HCT116 (cell line): Measurements from ENCODE around the gene PDE4D. TPM values are rescaled to one million over a fixed set of nuclear protein-coding genes. Genes with fewer than 3 reads are reported as not detected.

Experiments
- ATAC-seq: fragments of 200-7000 bp; cut with Tn5 transposase; 2 replicates; pipeline ENCODE4 v1.9.1; 2020; ENCODE audit warnings: mild to moderate bottlenecking, moderate library complexity
- BruUV-seq: library from RNA; stranded (reverse); fragments of 400-500 nt; replicated peaks from 2 replicates; lab custom pipeline; 2021; lab: Mats Ljungman, UMichigan
- CTCF ChIA-PET: fragments of 300-600 bp; sonication (Branson Sonifier 250); formaldehyde crosslinking; loops from one replicate; lab custom pipeline; 2021; ENCODE audit warnings: antibody characterized with exemption; lab: Charles Lee
- POLR2A ChIA-PET: fragments of 300-600, 350-600 bp; sonication (Branson Sonifier 250); formaldehyde crosslinking; loops from one replicate; lab custom pipeline; 2021; ENCODE audit warnings: antibody characterized with exemption; lab: Charles Lee
- RAD21 ChIA-PET, 2 experiments: fragments of 300-600 bp; sonication (Branson Sonifier 250); formaldehyde crosslinking; loops; one replicate each; lab custom pipeline; 2023; ENCODE audit warnings: low total read pairs in 2 of 2; ENCODE audit not compliant: uncharacterized antibody in 2 of 2, unreplicated experiment in 2 of 2, low non-redundant PET in 1 of 2; lab: Charles Lee
- DNase-seq: peaks from one replicate; pipeline ENCODE4 v3.0.0-alpha.2; 2010; ENCODE audit warnings: low read depth, low spot score
- H2AFZ ChIP-seq: fragments of 200-600 bp; shearing (Covaris generic), sonication (generic); 2 replicates; pipeline ENCODE4 v1.6.1; 2017; ENCODE audit warnings: low read depth, mixed run types, mixed read lengths, antibody characterized with exemption, low read length; ENCODE audit not compliant: poor library complexity, severe bottlenecking
- H3K27ac ChIP-seq: 2 replicates; pipeline ENCODE4 v1.5.1; 2012; ENCODE audit warnings: low read depth, low read length
- H3K27me3 ChIP-seq: fragments of 200-600 bp; sonication (generic); 2 replicates; pipeline ENCODE4 v1.6.1; 2016; ENCODE audit warnings: mixed run types, low read length, mixed read lengths; ENCODE audit not compliant: insufficient read depth
- H3K36me3 ChIP-seq, 2 experiments: fragments of 200-500 bp in 1 of 2; fragments of 200-600 bp in 1 of 2; sonication (Bioruptor generic) in 1 of 2; sonication (generic) in 1 of 2; 2 replicates each; pipeline versions ENCODE4 v1.5.1 to v1.6.1; 2014 to 2016; ENCODE audit warnings: low read length in 2 of 2, inconsistent platforms in 1 of 2, mixed read lengths in 1 of 2, mixed run types in 1 of 2; ENCODE audit not compliant: insufficient read depth in 2 of 2, control insufficient read depth in 1 of 2
- H3K4me1 ChIP-seq, 2 experiments: fragments of 200-600 bp in 1 of 2; sonication (generic) in 1 of 2; 2 replicates each; pipeline versions ENCODE4 v1.5.1 to v1.6.1; 2012 to 2017; ENCODE audit warnings: low read length in 2 of 2, inconsistent platforms in 1 of 2, mild to moderate bottlenecking in 1 of 2, mixed read lengths in 1 of 2, mixed run types in 1 of 2, moderate library complexity in 1 of 2; ENCODE audit not compliant: insufficient read depth in 2 of 2, control insufficient read depth in 1 of 2
- H3K4me2 ChIP-seq: fragments of 200-600 bp; sonication (generic); 2 replicates; pipeline ENCODE4 v1.6.1; 2017; ENCODE audit warnings: mixed run types, low read length, mixed read lengths
- H3K4me3 ChIP-seq, 2 experiments: fragments of 200-600 bp in 1 of 2; sonication (generic) in 1 of 2; replicated peaks in 1 of 2; 2 replicates each; pipeline ENCODE4 v1.5.1; 2011 to 2016; ENCODE audit warnings: low read length in 2 of 2, control low read depth in 1 of 2, low read depth in 1 of 2, mild to moderate bottlenecking in 1 of 2, mixed read lengths in 1 of 2, mixed run types in 1 of 2
- H3K79me2 ChIP-seq: fragments of 200-600 bp; sonication (generic); 2 replicates; pipeline ENCODE4 v1.6.1; 2017; ENCODE audit warnings: mild to moderate bottlenecking, mixed run types, low read length, moderate library complexity, mixed read lengths; ENCODE audit not compliant: insufficient read depth
- H3K9ac ChIP-seq: fragments of 200-600 bp; sonication (generic); 2 replicates; pipeline ENCODE4 v1.6.1; 2016; ENCODE audit warnings: low read length, mixed read lengths
- H3K9me2 ChIP-seq: fragments of 200-600 bp; sonication (generic), shearing (Covaris generic); 2 replicates; pipeline ENCODE4 v1.6.1; 2017; ENCODE audit warnings: mixed run types, mild to moderate bottlenecking, moderate library complexity; ENCODE audit not compliant: insufficient read depth
- H3K9me3 ChIP-seq, 2 experiments: fragments of 200-500 bp in 1 of 2; fragments of 200-600 bp in 1 of 2; sonication (Bioruptor generic) in 1 of 2; sonication (generic) in 1 of 2; 2 replicates each; pipeline ENCODE4 v1.6.1; 2014 to 2017; ENCODE audit warnings: low read length in 2 of 2, mixed read lengths in 2 of 2, inconsistent platforms in 1 of 2, low read depth in 1 of 2, mild to moderate bottlenecking in 1 of 2, mixed run types in 1 of 2, moderate library complexity in 1 of 2; ENCODE audit not compliant: control insufficient read depth in 1 of 2, insufficient read depth in 1 of 2
- H4K20me1 ChIP-seq: fragments of 200-600 bp; sonication (generic), shearing (Covaris generic); 2 replicates; pipeline ENCODE4 v1.6.1; 2017; ENCODE audit warnings: mixed run types, mild to moderate bottlenecking, moderate library complexity; ENCODE audit not compliant: insufficient read depth
- ELF1 ChIP-seq: IDR thresholded peaks from 2 replicates; pipeline ENCODE4 v1.6.1; 2012; ENCODE audit warnings: low read depth, borderline replicate concordance
- EZH2phosphoT487 ChIP-seq: fragments of 200-600 bp; IDR thresholded peaks from 2 replicates; pipeline ENCODE4 v1.6.1; 2018; ENCODE audit warnings: antibody characterized with exemption, borderline replicate concordance
- FOSL1 ChIP-seq: IDR thresholded peaks from 2 replicates; pipeline ENCODE4 v1.6.1; 2012; ENCODE audit warnings: low read depth
- REST ChIP-seq: IDR thresholded peaks from 2 replicates; pipeline ENCODE4 v1.6.1; 2012; ENCODE audit warnings: low read depth
- SIN3A ChIP-seq: IDR thresholded peaks from 2 replicates; pipeline ENCODE4 v1.6.1; 2012; ENCODE audit warnings: low read depth
- intact Hi-C: fragments of 100-400 bp; cut with micrococcal nuclease; formaldehyde crosslinking; loops from 2 replicates; pipeline ENCODE4 v1.10.0; 2022
- total RNA-seq: library from RNA; stranded (reverse); gene quantifications from one replicate; pipeline ENCODE4 v1.2.1, GENCODE V29; 2021; ENCODE audit not compliant: unreplicated experiment

PDE4D gene
- total RNA-seq, 1 experiment from 2014 or later: 1.1 TPM

- H3K36me3 ChIP-seq: no peaks in the 10 kb centered on the region
- POLR2A ChIA-PET: no interaction called here
Measured at GRCh38 chr5:59067956-59068656, 825.4 kb downstream of the PDE4D start.

More at GRCh38 chr5:59067956-59068656, 825.4 kb downstream of the PDE4D start:
- Histone ChIP-seq H3K79me2 (no peaks in the 10 kb centered on the region), H3K4me1 (no peaks in the 10 kb centered on the region), H3K27me3 (peaks cover 27% of the 10 kb centered on the region), H3K4me2 (no peak overlapping the region), H3K9me3 (no peaks in the 10 kb centered on the region), H2AFZ (no peak overlapping the region), H3K4me3 (no peak overlapping the region), H3K9me2 (no peaks in the 10 kb centered on the region), H3K27ac (no peak overlapping the region), H3K9ac (no peak overlapping the region), H4K20me1 (no peaks in the 10 kb centered on the region)
- CTCF ChIA-PET: no interaction called here
- RAD21 ChIA-PET: no interaction called here
- TF ChIP-seq REST (no peak), SIN3A (no peak), FOSL1 (no peak), ELF1 (no peak), EZH2phosphoT487 (no peak)
- no TSS peak for BruUV-seq
- intact Hi-C loops: no loop called here
- no peak for ATAC-seq
- DNase-seq: no peak
